H1 (cell line): Measurements from ENCODE around the gene POLR3A. TPM values are rescaled to one million over a fixed set of nuclear protein-coding genes. Genes with fewer than 3 reads are reported as not detected.

ENCODE experiments used
- RBBP5 ChIP-seq: IDR thresholded peaks from 2 replicates; pipeline ENCODE4 v1.7.1; 2012; ENCODE audit warnings: low read depth, mild to moderate bottlenecking, inconsistent platforms, low read length, moderate library complexity, borderline replicate concordance
- polyA plus RNA-seq, 7 experiments: library from polyadenylated mRNA; depleted of rRNA in 3 of 7; stranded (reverse) in 5 of 7; unstranded in 2 of 7; fragments of >200 nt in 5 of 7; fragments of 200-250 nt in 2 of 7; gene quantifications; 1 replicate in 5 of 7; 2 replicates in 1 of 7; 4 replicates in 1 of 7; pipeline versions ENCODE4 v1.2.1 to v1.2.3, GENCODE V29; 2011 to 2013; ENCODE audit warnings: missing spikeins in 2 of 7, mixed read lengths in 2 of 7
- total RNA-seq: library from RNA; stranded (reverse); fragmentation: NEBNext Ultra II Directional; extraction: Animal tissue kit (Norgen Biotek cat#: 25700); gene quantifications from 2 replicates; pipeline ENCODE4 v1.2.1, GENCODE V29; 2021
- TF ChIP-seq, protein P1 (sequence below), 3 experiments: IDR thresholded peaks; 1 replicate in 2 of 3; 2 replicates in 1 of 3; pipeline versions ENCODE4 v1.5.1 to v1.6.1; 2011; ENCODE audit warnings: low read length in 3 of 3, mild to moderate bottlenecking in 3 of 3, inconsistent platforms in 2 of 3, low read depth in 1 of 3, moderate library complexity in 1 of 3; ENCODE audit not compliant: insufficient read depth in 1 of 3; ENCODE audit errors: control extremely low read depth in 1 of 3

POLR3A gene
- total and polyA plus RNA-seq, 2 of the 8 experiments (the other 6 are each of a cell fraction or from before 2014, with no cell fraction given), result 11.3 to 38.6 TPM

DNA sequence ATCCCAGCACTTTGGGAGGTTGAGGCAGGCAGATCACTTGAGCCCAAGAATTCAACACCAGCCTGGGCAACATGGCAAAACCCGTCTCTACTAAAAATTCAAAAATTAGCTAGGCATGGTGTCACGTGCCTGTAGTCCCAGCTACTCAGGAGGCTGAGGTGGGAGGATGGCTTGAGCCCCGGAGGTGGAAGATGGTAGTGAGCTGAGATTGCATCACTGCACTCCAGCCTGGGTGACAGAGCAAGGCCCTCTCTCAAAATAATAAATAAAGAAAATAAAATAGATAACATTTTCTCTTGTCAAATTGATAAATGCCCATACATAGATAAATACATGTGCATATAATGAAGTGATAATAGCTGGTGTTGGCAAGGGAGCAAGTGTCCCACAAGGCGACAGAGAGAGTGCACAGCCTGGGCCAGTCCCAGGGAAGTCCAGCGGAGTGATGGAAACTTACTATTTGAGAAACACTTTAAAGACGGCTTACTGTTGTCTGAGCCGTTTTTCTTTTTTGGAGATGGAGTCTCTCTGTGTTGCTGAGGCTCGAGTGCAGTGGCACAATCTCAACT is 69.3 kb downstream of the POLR3A start (continued):
- TF ChIP-seq, protein P1, sequence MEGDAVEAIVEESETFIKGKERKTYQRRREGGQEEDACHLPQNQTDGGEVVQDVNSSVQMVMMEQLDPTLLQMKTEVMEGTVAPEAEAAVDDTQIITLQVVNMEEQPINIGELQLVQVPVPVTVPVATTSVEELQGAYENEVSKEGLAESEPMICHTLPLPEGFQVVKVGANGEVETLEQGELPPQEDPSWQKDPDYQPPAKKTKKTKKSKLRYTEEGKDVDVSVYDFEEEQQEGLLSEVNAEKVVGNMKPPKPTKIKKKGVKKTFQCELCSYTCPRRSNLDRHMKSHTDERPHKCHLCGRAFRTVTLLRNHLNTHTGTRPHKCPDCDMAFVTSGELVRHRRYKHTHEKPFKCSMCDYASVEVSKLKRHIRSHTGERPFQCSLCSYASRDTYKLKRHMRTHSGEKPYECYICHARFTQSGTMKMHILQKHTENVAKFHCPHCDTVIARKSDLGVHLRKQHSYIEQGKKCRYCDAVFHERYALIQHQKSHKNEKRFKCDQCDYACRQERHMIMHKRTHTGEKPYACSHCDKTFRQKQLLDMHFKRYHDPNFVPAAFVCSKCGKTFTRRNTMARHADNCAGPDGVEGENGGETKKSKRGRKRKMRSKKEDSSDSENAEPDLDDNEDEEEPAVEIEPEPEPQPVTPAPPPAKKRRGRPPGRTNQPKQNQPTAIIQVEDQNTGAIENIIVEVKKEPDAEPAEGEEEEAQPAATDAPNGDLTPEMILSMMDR (IDR thresholded peaks at IDR 0.05; ENCODE audit: control extremely low read depth in 1 of 3, insufficient read depth in 1 of 3, low read depth in 1 of 3, low read length in 3 of 3), result peak in 1 of 3 experiments; percentile 1; a peak in 1 of 4 replicates
- no peak for TF ChIP-seq RBBP5
